ENCODE measurements around the gene PIM3.

The PIM3 gene

GRCh38 chr22:50008151-50009040, 47.8 kb downstream of the PIM3 start:
- DNase-seq, result no peak

GRCh38 chr22:50009251-50009650, 48.7 kb downstream of the PIM3 start:
- no peak for DNase-seq

- no peak for DNase-seq
Observed at GRCh38 chr22:50009765-50010675, 49.4 kb downstream of the PIM3 start.

GRCh38 chr22:50010676-50011446, 50.3 kb downstream of the PIM3 start:
- DNase-seq, result no peak

- no peak for DNase-seq
Observed at GRCh38 chr22:50011447-50012210, 51.1 kb downstream of the PIM3 start.

- DNase-seq, result no peak
Observed at GRCh38 chr22:50012211-50013181, 51.9 kb downstream of the PIM3 start, which contains the start of gene IL17REL. TSS of gene IL17REL (minus strand) at chr22:50012765. CDS start at chr22:50012646, 119 bp downstream.
